NCI-H1417 (cell line): Measurements from ENCODE around the gene CDH3.
A peak's percentile ranks its signal among the peaks of the same experiment; 100 is the strongest.

Source experiments
- DNase-seq, 3 experiments: peaks; one replicate each; lab custom pipeline; 2025; lab: John Stamatoyannopoulos, UW

Gene CDH3

GRCh38 chr16:68644715-68645493 lies at the start of gene CDH3:
CDH3 (plus strand) TSS chr16:68645310; CDS start chr16:68645380, 70 bp downstream.
- peak; percentile 5 to 82 (median 72) for DNase-seq

- DNase-seq, result no peak
Measured at GRCh38 chr16:68596266-68596665, 48.8 kb upstream of the CDH3 start.

GRCh38 chr16:68599586-68599985 lies 45.5 kb upstream of the CDH3 start:
- DNase-seq, result no peak

- DNase-seq, result peak in 1 of 3 experiments; percentile 6
Measured at GRCh38 chr16:68605746-68606145, 39.4 kb upstream of the CDH3 start.

GRCh38 chr16:68607443-68607842 lies 37.7 kb upstream of the CDH3 start:
- no peak for DNase-seq

- no peak for DNase-seq
Measured at GRCh38 chr16:68608330-68608729, 36.8 kb upstream of the CDH3 start.

- no peak for DNase-seq
Measured at GRCh38 chr16:68612996-68613395, 32.1 kb upstream of the CDH3 start.

GRCh38 chr16:68617734-68618133 lies 27.4 kb upstream of the CDH3 start:
- no peak for DNase-seq

GRCh38 chr16:68626557-68626956 lies 18.6 kb upstream of the CDH3 start:
- DNase-seq, result no peak

GRCh38 chr16:68627951-68628425 lies 17.1 kb upstream of the CDH3 start:
- no peak for DNase-seq

GRCh38 chr16:68629351-68629910 lies 15.7 kb upstream of the CDH3 start:
- DNase-seq, result no peak

- no peak for DNase-seq
Measured at GRCh38 chr16:68636064-68636560, 9.0 kb upstream of the CDH3 start.

- no peak for DNase-seq
Measured at GRCh38 chr16:68636818-68637217, 8.3 kb upstream of the CDH3 start.

GRCh38 chr16:68640972-68641371 lies 4.1 kb upstream of the CDH3 start:
- no peak for DNase-seq

GRCh38 chr16:68642047-68642435 lies 3.1 kb upstream of the CDH3 start:
- DNase-seq, result no peak

- no peak for DNase-seq
Measured at GRCh38 chr16:68642436-68643101, 2.5 kb upstream of the CDH3 start.

GRCh38 chr16:68643227-68643626 lies 1.9 kb upstream of the CDH3 start:
- DNase-seq, result no peak

GRCh38 chr16:68643847-68644246 lies 1.3 kb upstream of the CDH3 start:
- DNase-seq, result no peak

- DNase-seq, result peak in 1 of 3 experiments; percentile 28
Measured at GRCh38 chr16:68644296-68644695, 814 bp upstream of the CDH3 start.

- DNase-seq, result peak in 2 of 3 experiments; percentile 67 to 70
Measured at GRCh38 chr16:68645494-68646388, 631 bp downstream of the CDH3 start.

GRCh38 chr16:68646953-68647659 lies 2.0 kb downstream of the CDH3 start:
- DNase-seq, result no peak
